Nephron progenitor cell (in vitro differentiated cells): Measurements from ENCODE around the gene MED28.

Source experiments
- DNase-seq: peaks from one replicate; pipeline ENCODE4 v3.0.0; 2021
- H3K27ac Mint-ChIP-seq: 2 replicates; pipeline ENCODE4 v1.8.0; 2021; ENCODE audit warnings: mild to moderate bottlenecking, moderate library complexity, mixed read lengths
- H3K27me3 Mint-ChIP-seq: 2 replicates; pipeline ENCODE4 v1.8.0; 2021; ENCODE audit warnings: mild to moderate bottlenecking, low read depth, mixed read lengths; ENCODE audit not compliant: poor library complexity
- H3K36me3 Mint-ChIP-seq: 2 replicates; pipeline ENCODE4 v1.8.0; 2021; ENCODE audit warnings: low read depth, mixed read lengths
- H3K4me1 Mint-ChIP-seq: 2 replicates; pipeline ENCODE4 v1.8.0; 2021; ENCODE audit warnings: mixed read lengths
- H3K4me3 Mint-ChIP-seq: 2 replicates; pipeline ENCODE4 v1.8.0; 2021; ENCODE audit warnings: mild to moderate bottlenecking, moderate library complexity, mixed read lengths
- H3K9me3 Mint-ChIP-seq: 2 replicates; pipeline ENCODE4 v1.8.0; 2021; ENCODE audit warnings: mild to moderate bottlenecking, moderate library complexity, mixed read lengths
- TF ChIP-seq, protein P1 (sequence below): fragments of 200-600 bp; sonication (generic); IDR thresholded peaks from 2 replicates; pipeline ENCODE4 v1.5.0; 2021; ENCODE audit warnings: antibody characterized with exemption

MED28 gene

DNA sequence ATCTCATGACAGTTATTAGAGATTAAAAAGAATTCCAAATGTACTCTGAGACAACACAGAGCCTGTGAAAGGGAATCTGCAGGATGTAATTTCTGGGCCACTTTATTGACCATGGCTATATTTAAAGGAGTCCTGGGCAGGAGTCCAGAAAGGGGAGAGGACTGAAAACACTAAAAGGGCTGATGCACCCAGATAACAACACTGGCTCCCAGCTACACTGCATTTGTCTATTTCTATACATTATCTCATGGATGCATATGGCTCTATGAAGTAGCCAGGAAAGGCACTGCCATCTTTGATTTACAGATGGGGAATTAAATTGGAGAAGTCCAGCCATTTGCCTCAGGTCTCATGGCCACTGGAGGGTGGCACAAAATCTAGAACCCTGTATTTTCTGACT, 56.0 kb downstream of the MED28 start:
- Mint-ChIP-seq H3K4me1 (no peaks in the 10 kb centered on the region), H3K36me3 (no peaks in the 10 kb centered on the region), H3K27ac (no peak overlapping the region), H3K27me3 (peaks cover 32% of the 10 kb centered on the region), H3K9me3 (peaks cover 21% of the 10 kb centered on the region), H3K4me3 (no peak overlapping the region)
- TF ChIP-seq, protein P1, sequence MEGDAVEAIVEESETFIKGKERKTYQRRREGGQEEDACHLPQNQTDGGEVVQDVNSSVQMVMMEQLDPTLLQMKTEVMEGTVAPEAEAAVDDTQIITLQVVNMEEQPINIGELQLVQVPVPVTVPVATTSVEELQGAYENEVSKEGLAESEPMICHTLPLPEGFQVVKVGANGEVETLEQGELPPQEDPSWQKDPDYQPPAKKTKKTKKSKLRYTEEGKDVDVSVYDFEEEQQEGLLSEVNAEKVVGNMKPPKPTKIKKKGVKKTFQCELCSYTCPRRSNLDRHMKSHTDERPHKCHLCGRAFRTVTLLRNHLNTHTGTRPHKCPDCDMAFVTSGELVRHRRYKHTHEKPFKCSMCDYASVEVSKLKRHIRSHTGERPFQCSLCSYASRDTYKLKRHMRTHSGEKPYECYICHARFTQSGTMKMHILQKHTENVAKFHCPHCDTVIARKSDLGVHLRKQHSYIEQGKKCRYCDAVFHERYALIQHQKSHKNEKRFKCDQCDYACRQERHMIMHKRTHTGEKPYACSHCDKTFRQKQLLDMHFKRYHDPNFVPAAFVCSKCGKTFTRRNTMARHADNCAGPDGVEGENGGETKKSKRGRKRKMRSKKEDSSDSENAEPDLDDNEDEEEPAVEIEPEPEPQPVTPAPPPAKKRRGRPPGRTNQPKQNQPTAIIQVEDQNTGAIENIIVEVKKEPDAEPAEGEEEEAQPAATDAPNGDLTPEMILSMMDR: no peak
- DNase-seq: no peak

DNA sequence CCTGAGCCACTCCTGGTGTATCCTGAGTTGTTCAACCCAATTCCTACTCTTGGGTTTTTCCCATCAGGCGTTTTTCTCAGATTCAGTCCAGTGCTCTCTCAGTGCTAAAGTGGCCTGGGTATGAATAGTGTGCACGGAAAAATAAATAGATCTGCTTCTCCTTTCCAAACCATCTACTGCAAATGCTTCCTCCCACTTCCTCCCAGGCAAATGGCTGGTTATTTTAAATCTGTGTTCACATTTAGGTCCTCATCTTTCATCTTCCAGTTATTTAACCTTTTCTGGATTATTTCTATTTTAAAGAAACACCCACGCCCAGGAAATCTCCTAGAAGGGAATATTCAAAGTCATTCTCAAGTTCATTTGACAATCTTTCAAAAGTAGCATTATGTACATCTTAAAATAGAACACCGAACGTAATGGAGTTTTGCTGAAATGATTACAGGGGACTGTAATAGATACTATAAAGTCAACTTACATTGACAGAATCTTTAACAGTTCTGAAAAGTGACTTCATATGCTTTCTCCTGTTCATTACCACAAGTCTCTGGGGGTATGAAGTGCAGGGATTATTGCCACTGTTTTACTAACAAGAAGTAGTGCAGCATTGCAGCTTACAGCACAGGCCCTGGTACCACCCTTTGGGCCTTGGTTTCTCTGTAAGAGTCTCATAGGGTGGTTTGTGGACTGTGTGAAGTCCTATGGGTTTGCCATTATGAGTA, 66.3 kb downstream of the MED28 start:
- no peak for DNase-seq
- H3K4me3 Mint-ChIP-seq: no peak overlapping the region
- H3K9me3 Mint-ChIP-seq: peaks cover 27% of the 10 kb centered on the region
- H3K27me3 Mint-ChIP-seq: peaks cover 14% of the 10 kb centered on the region
- no peak overlapping the region for H3K27ac Mint-ChIP-seq
- no peaks in the 10 kb centered on the region for H3K36me3 Mint-ChIP-seq
- TF ChIP-seq, protein P1: no peak
- H3K4me1 Mint-ChIP-seq: no peaks in the 10 kb centered on the region

DNA sequence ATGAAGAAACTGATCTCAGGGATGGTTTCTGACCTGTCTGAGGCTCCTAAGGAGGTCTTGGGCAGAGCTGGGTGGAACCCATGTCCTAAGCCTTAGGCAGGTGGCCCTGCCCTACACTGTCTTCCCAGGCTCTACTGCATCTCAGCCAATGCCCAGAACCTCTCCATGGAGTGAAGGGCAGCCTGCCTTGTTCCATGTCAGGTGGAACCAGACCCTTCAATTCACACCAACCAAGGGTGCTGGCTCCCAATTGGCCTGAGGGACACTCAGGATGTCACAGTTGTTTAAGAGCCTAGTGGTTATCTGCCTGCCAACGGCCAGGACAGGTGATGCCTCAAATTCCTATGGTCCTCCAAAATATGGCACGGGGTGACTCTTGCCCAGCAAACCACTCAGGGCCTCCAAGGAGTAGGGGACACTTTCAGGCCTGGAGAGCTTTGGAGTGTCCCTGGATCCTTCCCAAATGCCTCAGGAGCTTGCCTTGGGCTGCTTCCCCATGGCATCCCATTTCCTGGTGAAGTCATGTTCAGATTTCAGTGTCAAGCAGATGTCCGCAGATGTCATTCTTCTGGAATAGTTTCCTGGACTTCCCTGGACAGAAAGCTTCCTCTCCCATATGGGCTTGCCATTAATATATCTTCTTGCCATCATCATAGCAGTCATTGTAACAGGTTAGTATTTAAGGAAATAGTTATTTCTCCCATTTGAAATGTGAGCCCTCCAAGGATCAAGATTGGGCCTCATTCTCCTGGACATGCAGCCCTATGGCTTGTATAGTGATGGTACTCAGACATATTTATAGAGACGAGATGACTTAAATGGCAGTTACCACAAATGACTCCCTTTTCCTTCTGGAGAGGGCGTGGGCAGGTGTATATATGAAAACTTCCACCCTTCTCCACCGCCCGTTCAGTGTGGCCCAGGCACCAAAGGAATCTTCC, 67.1 kb downstream of the MED28 start:
- no peak overlapping the region for H3K27ac Mint-ChIP-seq
- peaks cover 27% of the 10 kb centered on the region for H3K9me3 Mint-ChIP-seq
- TF ChIP-seq, protein P1: no peak
- DNase-seq: no peak
- H3K4me1 Mint-ChIP-seq: no peaks in the 10 kb centered on the region
- no peaks in the 10 kb centered on the region for H3K36me3 Mint-ChIP-seq
- no peak overlapping the region for H3K4me3 Mint-ChIP-seq
- H3K27me3 Mint-ChIP-seq: peaks cover 14% of the 10 kb centered on the region

DNA sequence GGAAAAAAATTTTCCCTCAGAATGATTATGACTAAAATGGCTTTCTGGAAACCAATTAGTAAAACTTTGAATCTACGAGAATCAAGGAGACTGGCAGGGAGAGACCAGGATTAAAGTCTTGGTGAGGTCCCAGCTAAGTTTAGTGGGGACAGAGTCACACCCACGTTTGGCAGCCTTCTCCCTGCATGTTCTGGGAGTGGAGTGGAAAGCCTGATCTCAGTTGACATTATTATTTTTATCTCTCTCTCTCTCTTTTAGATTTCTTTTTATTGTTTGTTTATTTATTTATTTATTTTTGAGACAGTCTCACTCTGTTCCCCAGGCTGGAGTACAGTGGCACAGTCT, 67.8 kb downstream of the MED28 start:
- Mint-ChIP-seq H3K9me3 (peaks cover 25% of the 10 kb centered on the region), H3K4me1 (peaks cover 6% of the 10 kb centered on the region), H3K36me3 (no peaks in the 10 kb centered on the region), H3K4me3 (no peak overlapping the region), H3K27me3 (peaks cover 14% of the 10 kb centered on the region), H3K27ac (no peak overlapping the region)
- TF ChIP-seq, protein P1: no peak
- no peak for DNase-seq
